PC-3 (cell line): Measurements from ENCODE around the gene GUCY1B1. TPM values are rescaled to one million over a fixed set of nuclear protein-coding genes. Genes with fewer than 3 reads are reported as not detected.

Experiments used
- ATAC-seq: fragments of 200-7000 bp; cut with Tn5 transposase; 2 replicates; pipeline ENCODE4 v1.9.1; 2020; ENCODE audit warnings: mild to moderate bottlenecking, moderate library complexity
- BruUV-seq: library from RNA; stranded (reverse); fragments of 400-500 nt; replicated peaks from 2 replicates; lab custom pipeline; 2021; lab: Mats Ljungman, UMichigan
- CTCF ChIA-PET: fragments of 300-600 bp; sonication (Branson Sonifier 250); formaldehyde crosslinking; loops from one replicate; lab custom pipeline; 2022; ENCODE audit warnings: antibody characterized with exemption; lab: Charles Lee
- POLR2A ChIA-PET: fragments of 300-600 bp; sonication (Branson Sonifier 250); formaldehyde crosslinking; loops from one replicate; lab custom pipeline; 2022; ENCODE audit warnings: antibody characterized with exemption; ENCODE audit not compliant: unreplicated experiment; lab: Charles Lee
- DNase-seq: peaks from one replicate; pipeline ENCODE4 v3.0.0-alpha.2; 2015
- H2AFZ ChIP-seq: fragments of 300-600 bp; sonication (generic); 2 replicates; pipeline ENCODE4 v1.6.0; 2016; ENCODE audit warnings: antibody characterized with exemption, low read length
- H3F3A ChIP-seq: fragments of 300-600 bp; sonication (generic); one replicate; pipeline ENCODE4 v1.6.0; 2017; ENCODE audit warnings: antibody characterized with exemption, low read length, control low read depth, mild to moderate bottlenecking; ENCODE audit not compliant: unreplicated experiment
- H3K27ac ChIP-seq: fragments of 300-600 bp; sonication (generic); 2 replicates; pipeline ENCODE4 v1.5.1; 2016; ENCODE audit warnings: mild to moderate bottlenecking, low read length
- H3K27me3 ChIP-seq: fragments of 300-600 bp; sonication (generic); 2 replicates; pipeline ENCODE4 v1.6.1; 2016; ENCODE audit warnings: low read length, mixed read lengths
- H3K36me3 ChIP-seq: fragments of 300-600 bp; sonication (generic); 2 replicates; pipeline ENCODE4 v1.6.1; 2016; ENCODE audit warnings: low read depth, mixed run types, low read length, mixed read lengths
- H3K4me1 ChIP-seq: fragments of 300-600 bp; sonication (generic); 2 replicates; pipeline ENCODE4 v1.5.1; 2016; ENCODE audit warnings: low read length; ENCODE audit not compliant: insufficient read depth
- H3K4me2 ChIP-seq: fragments of 300-600 bp; sonication (generic); 2 replicates; pipeline ENCODE4 v1.6.0; 2016; ENCODE audit warnings: low read length
- H3K4me3 ChIP-seq: fragments of 300-600 bp; sonication (generic); 2 replicates; pipeline ENCODE4 v1.5.1; 2016; ENCODE audit warnings: mild to moderate bottlenecking, low read length, mixed read lengths
- H3K79me2 ChIP-seq: fragments of 300-600 bp; sonication (generic); 2 replicates; pipeline ENCODE4 v1.6.1; 2017; ENCODE audit warnings: low read length, mixed read lengths
- H3K9ac ChIP-seq: fragments of 300-600 bp; sonication (generic); 2 replicates; pipeline ENCODE4 v1.6.0; 2016; ENCODE audit warnings: mild to moderate bottlenecking, low read length
- H3K9me2 ChIP-seq: fragments of 300-600 bp; sonication (generic); replicated peaks from 2 replicates; pipeline ENCODE4 v1.6.1; 2016; ENCODE audit warnings: mixed run types, low read length, mixed read lengths
- H3K9me3 ChIP-seq: fragments of 300-600 bp; sonication (generic); 2 replicates; pipeline ENCODE4 v1.6.1; 2016; ENCODE audit warnings: low read length, mixed read lengths
- H4K20me1 ChIP-seq: fragments of 300-600 bp; sonication (generic); 2 replicates; pipeline ENCODE4 v1.6.1; 2016; ENCODE audit warnings: low read length, mixed read lengths
- CTCF ChIP-seq: fragments of 300-600 bp; sonication (generic); conservative IDR thresholded peaks from 2 replicates; pipeline ENCODE4 v1.5.1; 2017; ENCODE audit warnings: antibody characterized with exemption, low read depth, mild to moderate bottlenecking, low read length
- EZH2 ChIP-seq: fragments of 300-600 bp; sonication (generic); IDR thresholded peaks from one replicate; pipeline ENCODE4 v1.6.1; 2017; ENCODE audit warnings: antibody characterized with exemption, mild to moderate bottlenecking, low read length; ENCODE audit not compliant: unreplicated experiment
- EZH2phosphoT487 ChIP-seq: fragments of 300-600 bp; sonication (generic); IDR thresholded peaks from 2 replicates; pipeline ENCODE4 v1.6.1; 2018; ENCODE audit warnings: mild to moderate bottlenecking, antibody characterized with exemption, low read length, borderline replicate concordance
- intact Hi-C: fragments of 100-400 bp; cut with micrococcal nuclease; formaldehyde crosslinking; loops from 2 replicates; pipeline ENCODE4 v1.9.0; 2023
- total RNA-seq: library from RNA; depleted of rRNA; stranded (reverse); fragments of >200 nt; gene quantifications from 2 replicates; pipeline ENCODE4 v1.2.3, GENCODE V29; 2014

GUCY1B1 gene
- total RNA-seq, 1 experiment from 2014 or later: 4.4 TPM

- intact Hi-C loops: no loop called here
- no peaks in the 10 kb centered on the region for H4K20me1 ChIP-seq
- H3K9me3 ChIP-seq: no peaks in the 10 kb centered on the region
- no TSS peak for BruUV-seq
- peaks cover 4% of the 10 kb centered on the region; the same call in 1 of the 2 replicates for H3K4me1 ChIP-seq
- H3K9ac ChIP-seq: no peak overlapping the region
- no peaks in the 10 kb centered on the region for H3K36me3 ChIP-seq
- TF ChIP-seq EZH2phosphoT487 (no peak), EZH2 (no peak), CTCF (no peak)
- H3K27ac ChIP-seq: no peak overlapping the region
- ChIA-PET POLR2A (no interaction called here), CTCF (no interaction called here)
- no peak for ATAC-seq
- H3K4me3 ChIP-seq: no peak overlapping the region
- no peak overlapping the region for H3K4me2 ChIP-seq
- no peaks in the 10 kb centered on the region for H3F3A ChIP-seq
- DNase-seq: no peak
- no peak overlapping the region for H2AFZ ChIP-seq
- H3K79me2 ChIP-seq: no peaks in the 10 kb centered on the region
- H3K27me3 ChIP-seq: no peaks in the 10 kb centered on the region
- no peaks in the 10 kb centered on the region for H3K9me2 ChIP-seq
Measured at GRCh38 chr4:155749041-155749440, 9.8 kb upstream of the GUCY1B1 start.

GRCh38 chr4:155751569-155751968, 7.3 kb upstream of the GUCY1B1 start:
- no peaks in the 10 kb centered on the region for H3K9me3 ChIP-seq
- no TSS peak for BruUV-seq
- ATAC-seq (no peak), DNase-seq (no peak)
- TF ChIP-seq EZH2phosphoT487: no peak
- TF ChIP-seq EZH2: no peak
- no peak for TF ChIP-seq CTCF
- H3K9ac ChIP-seq: no peak overlapping the region
- H3K79me2 ChIP-seq: no peaks in the 10 kb centered on the region
- no peak overlapping the region for H3K4me3 ChIP-seq
- CTCF ChIA-PET: no interaction called here
- POLR2A ChIA-PET: no interaction called here
- no peaks in the 10 kb centered on the region for H3K9me2 ChIP-seq
- no peaks in the 10 kb centered on the region for H3K36me3 ChIP-seq
- H3K4me2 ChIP-seq: no peak overlapping the region
- no peaks in the 10 kb centered on the region for H3F3A ChIP-seq
- H4K20me1 ChIP-seq: no peaks in the 10 kb centered on the region
- H3K27ac ChIP-seq: no peak overlapping the region
- no peak overlapping the region for H2AFZ ChIP-seq
- no peaks in the 10 kb centered on the region for H3K27me3 ChIP-seq
- intact Hi-C loops: no loop called here
- no peaks in the 10 kb centered on the region for H3K4me1 ChIP-seq

- ATAC-seq (no peak), DNase-seq (no peak)
- no peaks in the 10 kb centered on the region for H4K20me1 ChIP-seq
- H3K9ac ChIP-seq: no peak overlapping the region
- intact Hi-C loops: no loop called here
- no peaks in the 10 kb centered on the region for H3K9me2 ChIP-seq
- H3K4me2 ChIP-seq: no peak overlapping the region
- H3K27me3 ChIP-seq: no peaks in the 10 kb centered on the region
- POLR2A ChIA-PET: no interaction called here
- H3K36me3 ChIP-seq: no peaks in the 10 kb centered on the region
- H3F3A ChIP-seq: no peaks in the 10 kb centered on the region
- no peak for TF ChIP-seq CTCF
- no peak for TF ChIP-seq EZH2
- no peak for TF ChIP-seq EZH2phosphoT487
- no peak overlapping the region for H3K4me3 ChIP-seq
- CTCF ChIA-PET: interaction anchor here (0.5 kb wide), 1 partner anchor 492 kb away, joined by 3 read pairs; no protein-coding TSS in a partner anchor
- BruUV-seq: no TSS peak
- no peaks in the 10 kb centered on the region for H3K9me3 ChIP-seq
- H3K4me1 ChIP-seq: no peaks in the 10 kb centered on the region
- H3K79me2 ChIP-seq: no peaks in the 10 kb centered on the region
- H2AFZ ChIP-seq: no peak overlapping the region
- no peak overlapping the region for H3K27ac ChIP-seq
Measured at GRCh38 chr4:155757745-155758265, 1.0 kb upstream of the GUCY1B1 start.
